ENCODE data around the gene PLD5. TPM values are rescaled to one million over a fixed set of nuclear protein-coding genes. Genes with fewer than 3 reads are reported as not detected.
"Not testable (repeated sequence)": the region's sequence is repeated elsewhere in the genome, so short reads cannot be mapped to it uniquely, and the experiment has no call there.

The PLD5 gene
- total and polyA plus RNA-seq, 2 of the 13 experiments (the other 11 are each of a cell fraction or from before 2014, with no cell fraction given): not detected

DNA sequence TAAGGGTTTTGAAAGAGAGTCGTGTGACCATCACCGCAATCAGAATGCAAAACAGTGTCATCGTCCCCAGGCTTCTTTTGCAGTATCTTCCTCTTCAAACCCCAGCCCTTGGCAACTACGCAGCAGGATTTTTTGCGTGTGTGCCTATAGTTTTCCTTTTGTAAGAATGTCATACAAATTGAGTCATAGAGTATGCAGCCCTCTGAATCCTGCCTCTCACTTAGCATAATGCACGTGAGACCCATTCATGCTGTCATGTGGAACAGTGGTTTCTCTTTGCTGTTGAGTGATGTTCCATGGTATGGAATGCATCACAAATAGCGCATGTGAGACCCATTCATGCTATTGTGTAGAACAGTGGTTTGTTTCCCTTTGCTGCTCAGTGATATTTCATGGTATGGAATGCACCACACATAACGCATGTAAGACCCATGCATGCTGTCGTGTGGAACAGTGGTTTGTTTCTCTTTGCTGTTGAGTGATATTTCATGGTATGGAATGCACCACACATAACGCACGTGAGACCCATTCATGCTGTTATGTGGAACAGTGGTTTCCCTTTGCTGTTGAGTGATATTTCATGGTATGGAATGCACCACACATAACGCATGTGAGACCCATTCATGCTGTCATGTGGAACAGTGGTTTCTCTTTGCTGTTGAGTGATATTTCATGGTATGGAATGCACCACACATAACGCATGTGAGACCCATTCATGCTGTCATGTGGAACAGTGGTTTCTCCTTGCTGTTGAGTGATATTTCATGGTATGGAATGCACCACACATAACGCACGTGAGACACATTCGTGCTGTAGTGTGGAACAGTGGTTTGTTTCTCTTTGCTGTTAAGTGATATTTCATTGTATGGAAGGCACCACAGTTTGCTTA, 299.4 kb downstream of the PLD5 start:
- BruUV-seq (replicated peaks); H4K20me1 ChIP-seq (ENCODE audit: insufficient read depth, low read length); DNase-seq (ENCODE audit: low spot score); POLR2A ChIA-PET; in situ Hi-C loops (cut with HindIII; ENCODE audit: extremely low pct_ligation_motif_present, low pct_unique_long_range_greater_than_20kb); H3K4me2 ChIP-seq (ENCODE audit: low read depth, low read length); H3K36me3 ChIP-seq (replicated peaks in 1 of 2; ENCODE audit: control insufficient read depth in 1 of 2, insufficient read depth in 2 of 2, low read length in 2 of 2); FAIRE-seq; H3K4me3 ChIP-seq (replicated peaks in 1 of 3; ENCODE audit: insufficient read depth in 1 of 3, low read depth in 2 of 3, low read length in 3 of 3); intact Hi-C loops (cut with micrococcal nuclease; ENCODE audit: unreplicated experiment); H3K9ac ChIP-seq (ENCODE audit: insufficient read depth, low read depth, low read length); H3K27me3 ChIP-seq (ENCODE audit: control insufficient read depth in 1 of 2, insufficient read depth in 2 of 2, low read length in 2 of 2); ATAC-seq; H3K79me2 ChIP-seq (ENCODE audit: insufficient read depth, low read length); H3K4me1 ChIP-seq (ENCODE audit: insufficient read depth, low read length); CTCF ChIA-PET (ENCODE audit: low intra/inter-chr PET ratio, low total read pairs); H2AFZ ChIP-seq (ENCODE audit: low read length); H3K27ac ChIP-seq (ENCODE audit: extremely low read length, insufficient read depth, low read length); H3K9me3 ChIP-seq (ENCODE audit: low read length): not testable (repeated sequence)
- 45% methylated on average over 16 of the region's 16 CpGs for whole genome bisulfite sequencing (ENCODE audit: low lambda C conversion rate)

DNA sequence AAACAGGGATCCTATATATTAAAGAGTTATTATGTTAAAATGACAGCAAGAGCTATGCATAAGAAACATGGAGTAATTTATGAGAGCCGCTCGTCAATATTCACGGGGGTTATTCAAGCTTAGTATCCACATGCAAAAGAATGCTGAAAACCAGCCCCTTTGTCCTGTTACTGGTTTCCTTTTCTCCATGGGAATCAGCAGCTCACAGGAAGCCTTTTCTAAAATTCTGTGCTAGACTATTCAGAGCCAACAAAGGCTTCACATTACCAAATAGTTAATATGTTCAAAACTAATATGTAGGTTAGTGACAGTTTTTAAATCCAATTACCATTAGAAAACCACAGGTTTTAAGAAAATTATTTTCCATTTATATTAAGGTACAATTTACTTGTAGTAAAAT, 300.0 kb downstream of the PLD5 start:
- in situ Hi-C loops (cut with HindIII; ENCODE audit: extremely low pct_ligation_motif_present, low pct_unique_long_range_greater_than_20kb): no loop called here
- no peaks in the 10 kb centered on the region for H4K20me1 ChIP-seq (ENCODE audit: insufficient read depth, low read length)
- H3K9ac ChIP-seq (ENCODE audit: insufficient read depth, low read depth, low read length): no peak overlapping the region
- 77% methylated on average over 3 of the region's 3 CpGs for WGBS (ENCODE audit: low lambda C conversion rate)
- BruUV-seq (replicated peaks): no TSS peak
- no peak overlapping the region for H2AFZ ChIP-seq (ENCODE audit: low read length)
- no peaks in the 10 kb centered on the region for H3K36me3 ChIP-seq (replicated peaks in 1 of 2; ENCODE audit: control insufficient read depth in 1 of 2, insufficient read depth in 2 of 2, low read length in 2 of 2)
- H3K4me1 ChIP-seq (ENCODE audit: insufficient read depth, low read length): no peaks in the 10 kb centered on the region
- ChIA-PET POLR2A (no interaction called here), CTCF (ENCODE audit: low intra/inter-chr PET ratio, low total read pairs) (no interaction called here)
- DNase-seq (ENCODE audit: low spot score): no peak
- no peak for FAIRE-seq
- no peaks in the 10 kb centered on the region for H3K9me3 ChIP-seq (ENCODE audit: low read length)
- H3K79me2 ChIP-seq (ENCODE audit: insufficient read depth, low read length): no peaks in the 10 kb centered on the region
- no peak overlapping the region for H3K4me3 ChIP-seq (replicated peaks in 1 of 3; ENCODE audit: insufficient read depth in 1 of 3, low read depth in 2 of 3, low read length in 3 of 3)
- TF ChIP-seq ZNF335 (CRISPR knock-in tag; IDR thresholded peaks at IDR 0.05) (no peak), ZFP41 (CRISPR knock-in tag; IDR thresholded peaks at IDR 0.05; ENCODE audit: borderline replicate concordance) (no peak), HNF4G (IDR thresholded peaks at IDR 0.05; ENCODE audit: borderline replicate concordance, low read depth, low read length) (no peak), HNF4G (CRISPR knock-in tag; IDR thresholded peaks at IDR 0.05; ENCODE audit: borderline replicate concordance, low read depth) (no peak), ZKSCAN8 (CRISPR knock-in tag; IDR thresholded peaks at IDR 0.05; ENCODE audit: borderline replicate concordance) (no peak), POLR2G (IDR thresholded peaks at IDR 0.05; ENCODE audit: low read depth, low read length) (no peak)
- intact Hi-C loops (cut with micrococcal nuclease; ENCODE audit: unreplicated experiment): no loop called here
- no peaks in the 10 kb centered on the region for H3K27me3 ChIP-seq (ENCODE audit: control insufficient read depth in 1 of 2, insufficient read depth in 2 of 2, low read length in 2 of 2)
- ATAC-seq: no peak
- no peak overlapping the region for H3K27ac ChIP-seq (ENCODE audit: extremely low read length, insufficient read depth, low read length)
- H3K4me2 ChIP-seq (ENCODE audit: low read depth, low read length): no peak overlapping the region
